GM10248 (cell line): Measurements from ENCODE around the gene LETM1.
A peak's percentile ranks its signal among the peaks of the same experiment; 100 is the strongest.

ENCODE experiments used
- CTCF ChIA-PET: fragments of 300-600 bp; sonication (Branson Sonifier 250); formaldehyde crosslinking; extraction: SDS; loops from one replicate; lab custom pipeline; 2021; ENCODE audit warnings: antibody characterized with exemption; lab: Yijun Ruan, JAX
- POLR2A ChIA-PET: fragments of 350-650 bp; sonication (Branson Sonifier 250); formaldehyde crosslinking; extraction: SDS; loops from one replicate; lab custom pipeline; 2020; ENCODE audit warnings: antibody characterized with exemption; lab: Yijun Ruan, JAX
- DNase-seq: peaks from one replicate; pipeline ENCODE4 v3.0.0; 2012; ENCODE audit errors: extremely low spot score
- CTCF ChIP-seq: IDR thresholded peaks from 2 replicates; pipeline ENCODE4 v1.5.1; 2012; ENCODE audit warnings: mild to moderate bottlenecking, low read depth; ENCODE audit errors: extremely low read depth, missing control alignments, control extremely low read depth

Gene LETM1

DNA sequence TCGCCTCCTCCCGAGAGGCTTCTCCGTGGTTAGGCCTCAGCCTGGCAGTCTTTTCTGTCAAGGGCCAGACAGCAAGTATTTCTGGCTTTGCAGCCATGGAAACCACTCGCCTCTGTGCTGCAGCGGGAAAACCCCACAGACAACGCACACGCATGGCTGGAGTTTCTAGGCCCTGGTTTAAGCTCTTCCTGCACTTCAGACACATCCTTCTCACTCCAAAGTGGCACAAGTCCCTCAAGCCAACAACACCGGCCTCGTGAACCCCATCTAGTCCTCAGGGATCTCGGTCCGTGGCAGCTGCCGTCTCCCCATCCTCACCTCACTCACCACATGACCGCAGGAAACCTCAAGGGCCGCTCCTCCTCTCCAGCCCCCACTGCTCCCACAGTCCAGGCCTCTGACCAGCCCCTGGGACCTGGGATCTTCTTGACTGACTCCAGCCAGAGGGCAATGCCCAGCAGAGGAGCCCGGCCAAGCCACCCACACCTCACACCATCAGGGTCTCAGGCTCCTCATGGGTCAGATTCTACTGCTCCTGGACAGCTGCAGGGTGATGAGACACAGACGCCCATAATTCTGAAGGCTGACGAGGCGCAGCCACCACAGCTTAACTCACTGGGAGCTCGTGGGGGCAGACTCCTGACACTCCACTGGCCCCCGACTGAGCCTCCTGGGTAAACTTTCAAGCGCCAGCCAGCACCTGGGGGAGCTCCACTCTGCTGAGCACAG, 21.7 kb downstream of the LETM1 start:
- CTCF ChIA-PET: interaction anchor here (1.0 to 7.0 kb wide), 15 partner anchors 8 to 141 kb away, joined by 3 to 42 read pairs (median 4); no protein-coding TSS in a partner anchor
- peak; percentile 88 for DNase-seq
- no peak for TF ChIP-seq CTCF
- POLR2A ChIA-PET: interaction anchor here (0.6 to 1.0 kb wide), 2 partner anchors 14 to 413 kb away, joined by 3 to 10 read pairs; no protein-coding TSS in a partner anchor

- ChIA-PET POLR2A (interaction anchor here (1.0 kb wide), 1 partner anchor 15 kb away, joined by 10 read pairs; no protein-coding TSS in a partner anchor), CTCF (interaction anchor here (1.1 to 7.0 kb wide), 13 partner anchors 9 to 140 kb away, joined by 3 to 42 read pairs (median 5); no protein-coding TSS in a partner anchor)
- no peak for DNase-seq
- no peak for TF ChIP-seq CTCF
Observed at GRCh38 chr4:1833307-1834046, 22.5 kb downstream of the LETM1 start.

- ChIA-PET POLR2A (no interaction called here), CTCF (interaction anchor here (0.9 to 7.0 kb wide), 8 partner anchors 10 to 139 kb away, joined by 3 to 42 read pairs (median 6); no protein-coding TSS in a partner anchor)
Observed at GRCh38 chr4:1832690-1833089, 23.3 kb downstream of the LETM1 start.

GRCh38 chr4:1831331-1831730, 24.6 kb downstream of the LETM1 start:
- no peak for DNase-seq
- ChIA-PET POLR2A (no interaction called here), CTCF (interaction anchor here (1.4 to 7.0 kb wide), 5 partner anchors 22 to 101 kb away, joined by 3 to 42 read pairs (median 4); no protein-coding TSS in a partner anchor)
- no peak for TF ChIP-seq CTCF

More at GRCh38 chr4:1832690-1833089, 23.3 kb downstream of the LETM1 start:
- TF ChIP-seq CTCF: no peak
- no peak for DNase-seq

DNA sequence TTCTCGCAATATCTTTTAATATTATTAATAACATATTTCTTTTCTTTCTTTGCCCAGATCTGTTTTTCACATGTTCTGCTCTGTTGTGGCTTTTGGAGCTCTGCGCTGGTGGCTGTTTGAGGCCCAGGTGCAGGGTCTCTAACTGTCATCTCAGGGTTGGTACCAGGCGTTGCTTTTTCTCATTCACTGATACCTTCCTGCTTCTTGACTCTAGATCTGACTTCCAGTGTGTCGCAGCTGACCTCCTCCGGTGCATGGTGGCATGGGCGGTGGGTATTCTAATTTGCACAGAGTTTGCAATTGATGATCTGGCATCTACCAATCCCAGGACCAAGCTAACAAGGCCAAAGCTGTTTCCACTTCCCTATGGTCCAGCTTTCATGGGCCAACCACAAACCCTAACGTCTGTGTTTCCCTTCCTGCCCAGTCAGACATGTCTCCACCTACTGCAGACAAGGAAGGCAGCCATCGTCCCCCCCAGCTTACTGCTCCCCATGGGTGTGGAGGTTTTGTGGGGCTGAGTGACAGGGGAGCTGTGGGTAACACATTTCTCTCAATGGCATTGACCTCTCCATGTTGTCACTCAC, 25.2 kb downstream of the LETM1 start:
- no peak for TF ChIP-seq CTCF
- ChIA-PET POLR2A (no interaction called here), CTCF (interaction anchor here (1.2 to 7.0 kb wide), 7 partner anchors 12 to 101 kb away, joined by 3 to 42 read pairs (median 4); no protein-coding TSS in a partner anchor)
- no peak for DNase-seq

DNA sequence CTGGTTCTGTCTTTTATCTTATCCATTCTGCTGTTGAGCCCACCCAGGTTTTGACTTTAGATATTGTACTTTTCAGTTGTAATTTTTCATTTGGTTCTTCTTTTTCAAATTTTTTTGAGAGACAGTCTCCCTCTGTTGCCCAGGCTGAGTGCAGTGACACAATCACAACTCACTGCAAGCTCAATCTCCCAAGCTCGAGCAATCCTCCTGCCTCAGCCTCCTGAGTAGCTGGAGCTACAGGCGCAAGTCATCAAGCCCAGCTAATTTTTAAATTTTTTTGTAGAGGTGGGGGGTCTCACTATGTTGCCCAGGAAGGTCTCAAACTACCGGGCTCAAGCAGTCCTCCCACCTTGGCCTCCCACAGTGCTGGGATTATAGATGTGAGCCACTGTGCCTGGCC, 25.7 kb downstream of the LETM1 start:
- TF ChIP-seq CTCF: no peak
- ChIA-PET POLR2A (no interaction called here), CTCF (interaction anchor here (1.1 to 7.0 kb wide), 7 partner anchors 12 to 82 kb away, joined by 3 to 42 read pairs (median 4); no protein-coding TSS in a partner anchor)
- DNase-seq: no peak
